GM18873 (cell line): ENCODE results near the gene LRRTM4.

Source experiments
- ATAC-seq: cut with Tn5 transposase; IDR thresholded peaks from one replicate; pipeline ENCODE4 v1.9.1; 2021; ENCODE audit warnings: mild to moderate bottlenecking, moderate library complexity, moderate number of reproducible peaks; ENCODE audit not compliant: unreplicated experiment, low FRiP score

Gene LRRTM4

DNA sequence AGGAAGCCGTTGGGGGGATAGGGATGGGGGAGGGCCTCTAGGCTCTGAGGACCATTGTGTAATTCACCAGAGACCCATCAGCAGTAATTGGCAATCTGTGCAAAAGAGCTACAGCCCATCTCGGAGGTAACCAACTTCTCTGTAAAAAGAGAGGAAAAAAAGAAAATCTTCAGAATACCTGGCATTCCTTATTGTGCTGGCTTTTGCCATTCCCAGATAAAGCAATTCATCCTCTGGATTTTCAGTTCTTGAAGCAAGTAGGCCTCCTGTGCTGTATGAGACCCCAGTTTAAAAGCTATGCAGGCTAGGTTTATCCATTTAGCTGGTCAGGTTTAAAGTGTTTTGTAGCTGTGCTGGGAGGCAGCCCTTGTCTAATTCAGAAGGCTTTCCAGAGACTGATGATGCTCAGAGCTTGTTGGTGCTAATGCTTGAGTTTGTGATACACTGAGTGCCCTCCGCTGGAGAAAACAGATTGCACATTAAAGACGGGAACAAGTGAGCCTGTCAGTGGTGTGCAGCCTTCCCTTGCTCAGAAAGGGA lies at the start of gene LRRTM4:
Gene LRRTM4 (minus strand): TSS at position 446 of the 540 bp plus-strand sequence.
- no peak for ATAC-seq

DNA sequence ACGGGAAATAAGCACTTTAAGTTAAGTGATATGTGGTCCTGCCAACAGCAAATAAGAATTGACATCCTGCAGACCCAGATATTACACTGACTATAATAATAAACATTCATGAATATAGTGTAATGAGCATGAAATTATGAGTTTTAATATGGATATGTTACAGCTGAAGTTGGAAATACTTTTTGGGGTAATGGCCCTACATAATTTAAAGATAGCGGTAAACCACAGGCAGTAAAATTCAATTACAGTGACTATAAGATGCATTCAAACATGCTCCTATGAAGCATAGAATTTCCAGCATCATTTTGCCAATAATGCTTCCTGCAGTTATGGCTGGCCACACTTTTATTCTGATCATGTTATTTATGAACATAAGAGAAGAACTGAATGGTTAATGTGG lies 49.4 kb upstream of the LRRTM4 start:
- no peak for ATAC-seq

DNA sequence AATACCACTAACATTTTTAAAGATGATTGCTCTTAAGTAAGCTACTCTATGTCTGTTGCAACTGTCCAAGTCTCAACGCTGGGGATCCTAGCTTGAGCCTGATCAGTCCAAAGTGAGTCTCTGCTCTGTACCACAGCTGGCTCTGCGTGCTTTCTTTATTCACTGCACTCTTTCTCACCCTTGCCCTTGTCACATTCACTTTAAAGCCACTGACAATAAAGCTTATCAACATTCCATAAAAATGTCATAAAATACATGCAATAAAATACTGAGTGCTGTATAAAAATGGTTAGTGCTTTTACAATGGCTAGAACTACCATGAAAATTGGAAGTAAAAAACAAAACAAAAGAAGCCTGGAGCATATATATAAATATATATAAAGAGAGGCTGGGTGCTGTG lies 45.5 kb upstream of the LRRTM4 start:
- ATAC-seq, result no peak

DNA sequence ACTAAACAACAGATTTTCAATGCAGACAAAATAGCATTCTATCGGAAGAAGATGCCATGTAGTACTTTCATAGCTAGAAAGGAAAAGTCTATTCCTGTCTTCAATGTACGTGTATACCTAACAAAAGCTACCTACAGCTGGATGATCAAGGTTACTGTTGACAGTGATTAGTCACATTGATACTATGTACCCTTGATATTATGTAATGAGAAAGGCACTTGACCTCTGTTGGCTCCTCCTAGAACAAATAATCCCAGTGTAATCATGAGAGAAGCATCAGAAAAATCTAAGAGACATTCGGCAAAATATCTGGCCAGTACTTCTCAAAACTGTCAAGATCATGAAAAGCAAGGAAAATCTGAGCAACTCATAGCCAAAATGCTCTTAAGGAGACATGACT lies 44.4 kb upstream of the LRRTM4 start:
- ATAC-seq, result no peak

DNA sequence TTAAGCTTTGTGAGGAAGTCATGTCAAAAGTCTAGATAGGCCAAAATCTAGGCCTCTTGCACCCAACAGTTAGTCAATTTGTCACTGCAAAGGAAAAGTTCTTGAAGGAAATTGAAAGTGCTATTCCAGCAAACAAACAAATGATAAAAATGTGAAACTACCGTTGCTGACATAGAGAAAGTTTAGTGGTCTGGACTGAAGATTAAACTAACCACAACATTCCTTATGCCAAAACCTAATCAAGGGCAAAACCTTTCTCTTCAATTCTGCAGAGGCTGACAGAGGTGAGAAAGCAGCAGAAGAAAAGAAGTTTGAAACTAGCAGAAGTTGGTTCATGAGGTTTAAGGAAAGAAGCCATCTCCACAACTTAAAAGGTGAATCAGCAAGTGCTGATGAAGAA lies 44.0 kb upstream of the LRRTM4 start:
- ATAC-seq, result no peak

DNA sequence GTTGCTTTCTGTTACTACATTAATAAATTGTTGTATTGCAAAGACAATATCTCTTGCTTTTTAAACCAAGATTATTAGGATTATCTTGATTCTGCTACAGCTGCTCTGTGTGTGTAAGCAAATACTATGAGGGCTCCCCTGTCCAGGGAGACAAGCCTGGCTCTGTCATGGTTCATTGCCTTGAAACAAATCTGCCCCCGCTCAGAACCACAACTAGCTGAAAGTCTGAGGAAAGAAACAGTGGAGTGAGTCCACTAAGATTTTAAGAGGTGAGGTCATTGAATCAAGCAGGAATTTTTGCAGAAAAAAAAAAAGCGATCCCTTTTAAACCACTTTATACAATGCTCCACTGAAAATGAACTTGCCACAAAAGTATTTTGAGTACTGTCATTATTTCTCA lies 30.8 kb upstream of the LRRTM4 start:
- ATAC-seq, result no peak

DNA sequence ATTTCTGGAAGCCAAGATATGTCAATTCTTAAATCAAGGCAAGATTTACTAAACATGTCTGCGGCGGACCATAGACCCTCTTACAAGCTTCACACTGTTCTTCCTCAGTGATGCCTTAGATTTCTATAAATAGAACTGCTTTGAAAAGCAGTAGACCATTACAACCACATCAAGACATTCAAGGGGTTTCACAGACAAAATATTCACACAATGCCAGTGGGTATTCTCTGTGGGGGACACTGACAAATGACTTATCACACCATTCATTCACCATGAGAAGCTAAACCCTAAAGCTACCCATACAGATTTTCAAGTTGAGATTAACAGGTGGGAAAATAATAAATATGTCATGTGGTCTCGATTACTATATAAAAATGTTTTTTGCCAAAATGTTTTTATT lies 15.9 kb upstream of the LRRTM4 start:
- ATAC-seq, result no peak

DNA sequence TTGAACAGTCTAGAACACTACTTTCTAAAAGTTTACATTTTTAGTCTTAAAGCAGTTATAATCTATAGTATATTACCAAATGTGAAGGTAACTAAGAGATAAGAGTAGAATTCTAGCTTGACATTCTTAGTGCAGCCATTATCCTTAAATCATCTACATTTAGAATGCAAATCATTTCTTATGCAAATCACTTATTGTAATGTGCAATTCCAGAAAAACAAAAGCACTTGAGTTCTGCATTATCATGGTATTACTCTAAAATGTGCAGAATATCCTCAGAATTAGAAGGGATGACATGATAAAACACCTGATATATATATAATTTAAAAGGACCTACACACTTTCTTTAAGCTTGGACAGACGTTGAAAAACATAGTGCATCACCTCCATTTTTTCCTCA lies 712 bp upstream of the LRRTM4 start:
- no peak for ATAC-seq

DNA sequence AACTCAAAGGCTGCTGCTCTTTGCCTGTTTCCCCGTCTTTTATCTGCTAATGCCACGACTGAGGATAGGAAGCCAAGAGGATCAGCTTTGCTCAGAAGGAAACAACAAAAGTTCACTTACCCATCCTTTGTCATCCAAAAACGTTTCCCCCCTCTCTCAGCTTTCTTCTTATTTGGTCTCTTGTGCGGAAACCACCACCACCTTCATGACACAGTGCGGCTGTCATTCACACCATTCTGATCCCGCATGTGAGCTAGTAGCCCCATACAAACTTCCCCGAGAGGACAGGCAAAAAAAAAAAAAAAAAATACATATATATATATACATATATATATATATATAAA lies 656 bp downstream of the LRRTM4 start:
- ATAC-seq, result no peak

DNA sequence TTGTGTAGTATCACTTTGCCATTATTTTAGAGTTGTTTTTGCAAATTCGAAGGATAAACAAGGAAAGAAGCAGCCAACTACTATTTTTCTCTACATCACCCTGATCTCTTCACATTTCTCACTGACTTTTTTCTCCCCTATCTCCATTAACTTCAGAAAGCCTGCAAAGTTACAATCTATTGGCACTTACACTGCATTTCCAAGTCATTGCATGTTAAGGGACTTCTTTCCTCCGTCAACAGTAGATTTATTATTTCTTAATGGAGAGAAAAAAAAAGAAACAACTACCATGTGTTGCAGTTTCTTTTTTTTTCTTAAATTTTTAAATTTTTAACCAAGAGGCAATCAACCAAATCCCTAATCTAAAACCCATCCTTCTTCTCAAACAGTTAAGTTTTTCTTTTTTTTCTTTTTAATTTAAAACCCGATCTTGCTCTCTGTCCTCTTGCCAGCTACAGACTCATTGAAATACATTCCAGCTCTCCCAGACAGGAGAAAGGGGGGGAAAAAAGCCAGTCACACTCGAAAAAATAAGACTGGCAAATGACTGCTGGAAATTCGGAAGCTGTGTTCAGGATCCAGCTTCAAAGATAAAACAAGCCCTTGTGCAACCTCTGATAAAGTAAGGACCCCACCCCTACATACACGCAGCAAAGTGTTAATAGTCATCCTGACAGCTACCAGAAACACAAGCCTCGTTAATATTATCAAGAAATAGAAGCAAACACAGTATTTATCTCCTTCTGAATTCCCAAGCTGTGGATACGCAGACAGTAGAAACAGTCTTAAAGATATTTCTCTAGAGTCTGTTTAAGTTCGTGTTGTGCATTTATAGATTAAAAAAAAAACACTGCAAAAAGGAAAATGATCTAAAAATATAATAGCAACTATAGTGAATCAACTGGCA lies 1.3 kb downstream of the LRRTM4 start:
- ATAC-seq, result no peak

DNA sequence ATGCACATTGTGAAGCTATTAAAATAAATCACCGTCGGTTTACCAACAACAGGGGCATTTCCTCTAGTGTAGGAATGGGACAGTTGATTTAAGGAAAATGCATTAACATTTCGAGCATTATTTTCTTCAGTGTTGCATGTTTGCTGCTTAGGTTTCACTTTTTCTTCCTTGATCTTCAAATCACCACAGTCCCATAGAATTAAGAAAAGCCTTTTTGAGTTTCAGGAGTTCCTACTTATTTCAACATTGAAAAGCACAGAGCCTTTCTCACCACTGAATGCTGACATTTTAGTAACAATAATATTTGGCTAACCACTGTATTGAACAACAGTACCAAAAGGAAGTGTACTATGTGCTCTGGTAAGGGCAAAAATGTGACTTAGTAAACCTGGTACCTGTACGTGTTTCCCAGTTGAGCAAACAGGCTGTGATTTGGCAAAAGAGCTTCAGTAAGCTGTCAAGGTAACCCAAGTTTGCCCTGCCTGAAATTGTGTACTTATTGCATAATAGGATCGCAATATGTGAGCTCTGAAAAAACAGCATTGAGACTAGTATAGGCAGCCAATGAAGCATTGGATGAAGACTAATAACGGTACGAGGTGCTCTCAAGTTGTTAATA lies 2.2 kb downstream of the LRRTM4 start:
- no peak for ATAC-seq

DNA sequence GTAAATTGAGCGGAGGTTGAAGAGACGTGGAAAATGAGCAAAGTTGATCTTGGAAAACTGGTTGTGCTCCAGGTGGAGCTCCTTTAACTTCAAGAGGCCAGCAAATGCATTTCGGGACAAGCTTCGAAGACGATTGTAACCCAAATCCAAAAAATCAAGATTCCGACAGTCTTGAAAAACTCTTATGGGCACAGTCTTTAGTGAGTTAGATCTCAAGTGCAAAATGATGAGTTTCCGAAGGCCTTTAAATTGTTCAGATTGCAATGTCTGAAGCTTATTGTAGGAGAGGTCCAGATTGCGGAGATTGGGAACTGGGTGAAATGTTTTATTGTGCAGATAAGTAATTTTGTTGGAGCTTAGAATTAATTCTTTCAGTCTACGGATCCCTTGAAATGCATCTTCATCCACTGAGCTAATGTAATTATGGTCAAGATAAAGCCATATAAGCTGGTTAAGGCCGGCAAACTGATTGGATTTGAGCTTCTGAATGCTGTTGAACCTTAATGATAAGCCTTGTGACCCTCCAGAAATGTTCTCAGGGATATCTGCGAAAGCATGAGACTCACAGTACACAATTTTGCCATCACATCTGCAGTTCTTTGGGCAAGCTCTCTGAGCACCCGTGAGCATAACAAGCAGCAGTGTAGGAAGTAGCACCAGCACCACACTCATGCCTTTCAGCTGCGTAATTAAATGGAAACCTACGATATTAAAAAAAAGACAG lies 2.9 kb downstream of the LRRTM4 start:
- ATAC-seq, result no peak

DNA sequence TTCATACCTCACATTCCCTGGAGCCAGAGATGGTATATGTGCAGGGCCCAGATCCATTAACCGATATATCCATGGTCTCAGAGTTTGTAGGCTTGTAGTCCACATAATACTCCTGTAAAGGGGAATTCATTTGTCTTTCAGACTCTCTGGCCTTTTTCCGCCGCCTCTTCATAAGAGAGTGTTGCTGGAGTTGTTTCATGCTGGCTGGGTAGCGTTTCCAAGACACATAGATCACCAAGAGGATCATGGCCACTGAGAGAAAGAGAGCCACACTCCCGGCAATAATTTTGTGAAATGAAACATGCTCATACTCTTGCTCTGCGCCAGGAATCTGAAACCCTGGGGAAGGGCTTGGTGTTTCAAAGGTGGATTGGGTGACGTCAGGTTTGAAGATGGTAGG lies 3.9 kb downstream of the LRRTM4 start:
- ATAC-seq, result no peak

DNA sequence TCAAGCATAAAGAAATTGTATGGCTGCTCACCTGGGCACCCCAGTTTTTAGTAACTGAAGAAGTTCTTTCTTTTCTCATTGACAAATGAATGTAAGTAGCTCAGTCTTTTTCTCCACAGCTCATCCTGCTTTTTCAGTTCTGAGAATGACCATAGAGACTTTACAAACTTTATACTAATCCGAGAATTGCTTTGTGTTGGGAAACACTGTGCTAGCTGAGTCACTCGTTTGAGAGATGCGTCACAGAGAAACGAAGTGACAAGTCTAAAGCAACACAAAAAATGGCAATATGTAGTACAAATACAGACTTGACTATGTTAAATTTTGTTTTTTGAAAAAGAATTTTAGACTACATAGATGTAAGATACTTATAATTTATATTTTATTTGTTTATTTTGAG lies 9.0 kb downstream of the LRRTM4 start:
- no peak for ATAC-seq

DNA sequence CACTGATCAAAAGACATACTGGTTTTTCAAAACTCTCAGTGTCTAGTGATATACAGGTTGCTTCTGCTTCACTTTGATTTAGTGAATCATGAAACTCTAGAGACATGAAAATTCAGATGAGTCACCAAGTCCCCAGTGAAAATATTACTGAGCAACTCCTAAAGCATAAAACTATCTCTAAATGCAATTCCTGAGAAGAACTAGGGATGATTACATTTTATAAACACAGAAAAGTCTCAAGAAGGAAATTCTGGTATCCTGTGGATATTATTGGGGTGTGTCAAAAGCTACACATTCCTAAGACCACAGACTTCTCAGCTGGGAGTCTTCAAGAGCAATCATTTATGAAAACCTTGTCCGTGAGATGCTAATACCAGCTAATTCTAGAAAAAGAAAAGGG lies 9.7 kb downstream of the LRRTM4 start:
- no peak for ATAC-seq

DNA sequence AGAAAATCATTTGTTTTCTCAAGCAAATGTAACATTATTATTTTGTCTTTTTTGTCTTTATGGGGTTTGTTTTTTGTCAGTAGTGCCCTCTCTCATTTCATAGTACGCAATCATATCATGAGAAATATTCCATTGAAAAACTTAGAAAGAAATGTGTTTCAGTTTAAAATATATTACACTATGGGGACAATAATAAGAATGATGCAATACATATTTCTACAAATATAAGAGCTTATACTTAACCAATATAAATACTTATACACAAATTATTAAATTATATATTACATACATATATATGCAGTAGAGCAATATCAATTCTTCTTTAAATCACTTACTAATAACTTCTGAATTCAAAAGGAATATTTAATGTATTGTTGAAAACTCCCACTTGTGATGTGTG lies 13.7 kb downstream of the LRRTM4 start:
- no peak for ATAC-seq

DNA sequence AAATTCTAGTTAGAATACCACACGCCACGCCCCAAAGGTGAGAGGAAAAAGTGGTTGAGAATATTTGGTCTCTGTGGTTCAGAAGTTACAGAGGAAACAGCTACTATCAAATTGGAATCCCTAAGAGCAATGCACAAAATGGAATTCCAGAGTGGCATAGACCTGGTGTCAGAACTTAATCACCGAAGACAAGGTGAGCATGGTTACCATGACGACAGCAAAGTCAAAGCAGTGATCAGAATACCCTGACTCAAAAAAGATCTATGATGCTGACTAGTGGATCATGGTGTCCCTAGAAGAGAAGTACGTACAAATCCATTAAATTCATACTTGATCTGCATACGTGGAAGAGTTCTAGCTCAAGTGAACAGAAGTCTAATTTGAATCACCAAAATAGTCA lies 14.5 kb downstream of the LRRTM4 start:
- ATAC-seq, result no peak

DNA sequence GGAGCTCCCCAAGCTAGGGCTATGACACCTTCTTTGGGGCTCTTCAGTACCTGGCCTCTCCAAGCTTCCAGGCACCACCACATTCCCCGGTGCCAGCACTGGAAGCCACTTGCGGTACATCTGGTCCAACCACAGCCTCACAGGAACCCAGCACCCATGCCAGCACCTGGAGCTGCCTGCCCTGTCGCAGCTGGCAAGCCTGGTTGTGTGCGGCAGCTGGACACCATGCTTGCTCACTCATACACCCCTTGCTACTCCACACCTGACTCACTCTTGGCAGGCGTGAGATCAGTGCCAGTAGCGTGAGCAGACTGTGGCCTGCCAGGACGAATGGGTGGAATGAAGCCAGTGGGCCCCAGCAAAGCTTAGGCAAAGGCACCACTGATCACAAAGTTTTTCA lies 34.0 kb downstream of the LRRTM4 start:
- ATAC-seq, result no peak

DNA sequence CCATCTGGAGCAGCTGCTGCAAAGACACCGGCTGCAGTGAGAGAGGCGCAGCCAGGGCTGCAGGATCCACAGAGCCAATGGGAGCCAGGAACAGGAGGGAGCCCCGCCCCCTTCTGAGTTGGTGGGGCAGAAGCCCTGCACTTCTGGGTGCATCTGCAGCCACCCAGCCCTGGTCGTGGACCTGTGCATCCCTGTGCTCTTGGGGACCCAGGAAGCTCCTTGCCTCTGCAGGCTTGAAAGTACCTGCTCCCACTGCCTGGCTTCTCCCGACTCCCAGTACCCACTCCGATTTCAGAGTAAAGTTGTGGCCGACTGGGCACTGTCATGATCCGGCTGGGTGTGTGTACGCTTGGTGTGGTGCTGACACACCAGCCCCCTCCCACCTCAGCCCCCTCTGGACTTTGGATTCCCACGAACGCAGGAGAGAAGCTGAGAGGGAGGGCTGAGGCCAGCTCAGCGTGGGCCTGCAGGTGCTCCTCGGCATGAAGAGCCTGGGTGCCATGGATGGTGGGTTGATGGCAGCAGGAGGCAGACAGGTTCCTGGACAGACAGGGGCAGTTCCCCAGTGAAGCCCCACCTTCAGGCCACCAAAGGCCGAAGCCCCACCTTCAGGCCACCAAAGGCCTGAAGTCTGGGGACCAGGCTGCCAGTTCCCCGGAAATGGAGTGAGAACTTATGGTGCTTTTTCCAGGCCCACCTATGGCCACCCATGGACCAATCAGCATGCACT lies 34.9 kb downstream of the LRRTM4 start:
- no peak for ATAC-seq

DNA sequence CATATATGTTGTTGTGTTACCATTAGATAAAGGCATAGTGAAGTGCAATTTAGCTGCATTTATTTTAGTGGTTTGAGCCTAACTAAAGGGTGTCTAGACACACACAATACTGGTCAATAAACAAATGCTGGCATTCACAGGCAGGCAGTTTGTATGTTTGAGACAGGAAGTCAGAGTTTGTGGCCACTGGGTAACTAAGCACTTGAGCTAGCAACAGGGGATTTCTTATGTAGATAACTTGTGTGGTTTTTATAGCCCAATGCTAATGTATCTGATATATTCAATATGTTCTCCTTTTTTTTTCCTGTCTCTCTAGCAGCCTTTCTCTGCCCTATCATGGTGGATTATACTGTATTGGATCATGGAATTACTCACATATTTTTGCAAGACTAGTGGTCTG lies 38.1 kb downstream of the LRRTM4 start:
- ATAC-seq, result no peak

DNA sequence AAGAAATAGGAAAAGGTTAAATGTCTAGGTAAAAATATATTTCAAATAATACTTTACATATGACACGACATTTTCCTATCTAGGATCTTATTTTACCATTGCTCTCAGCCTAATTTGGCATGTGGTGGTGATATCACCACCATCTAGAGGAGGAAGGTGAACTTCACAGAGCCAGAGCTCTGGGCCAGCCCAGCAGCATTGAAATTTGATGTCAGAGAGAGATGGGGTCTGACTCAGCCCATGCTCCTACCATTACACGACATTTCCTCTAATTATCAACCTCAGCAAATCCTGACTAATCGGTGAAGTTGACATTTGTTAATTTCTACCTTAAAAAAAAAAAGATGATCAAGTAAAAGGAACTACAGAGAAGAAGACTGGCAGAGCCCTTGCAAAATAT lies 42.3 kb downstream of the LRRTM4 start:
- ATAC-seq, result no peak
